GM21515 (cell line): ENCODE results near the gene PDRG1.
"Not testable (repeated sequence)": the region's sequence is repeated elsewhere in the genome, so short reads cannot be mapped to it uniquely, and the experiment has no call there.

Experiments used
- ATAC-seq: cut with Tn5 transposase; IDR thresholded peaks from one replicate; pipeline ENCODE4 v1.9.1; 2021; ENCODE audit not compliant: unreplicated experiment

Gene PDRG1

DNA sequence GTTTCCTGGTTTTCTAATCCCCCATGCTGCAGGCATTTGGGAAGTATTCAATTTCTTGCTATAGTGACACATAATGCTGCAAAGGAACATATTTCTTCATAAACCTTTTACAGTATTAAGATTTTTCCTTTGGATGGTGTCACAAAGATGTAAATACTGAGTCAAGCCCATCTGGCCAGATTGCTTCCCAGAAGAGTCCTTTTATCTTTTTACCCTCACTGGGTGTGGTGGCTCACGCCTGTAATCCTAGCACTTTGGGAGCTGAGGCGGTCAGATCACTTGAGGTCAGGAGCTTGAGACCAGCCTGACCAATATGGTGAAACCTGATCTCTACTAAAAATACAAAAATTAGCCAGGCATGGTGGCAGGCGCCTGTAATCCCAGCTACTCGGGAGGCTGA, 22.2 kb downstream of the PDRG1 start:
- not testable (repeated sequence) for ATAC-seq

DNA sequence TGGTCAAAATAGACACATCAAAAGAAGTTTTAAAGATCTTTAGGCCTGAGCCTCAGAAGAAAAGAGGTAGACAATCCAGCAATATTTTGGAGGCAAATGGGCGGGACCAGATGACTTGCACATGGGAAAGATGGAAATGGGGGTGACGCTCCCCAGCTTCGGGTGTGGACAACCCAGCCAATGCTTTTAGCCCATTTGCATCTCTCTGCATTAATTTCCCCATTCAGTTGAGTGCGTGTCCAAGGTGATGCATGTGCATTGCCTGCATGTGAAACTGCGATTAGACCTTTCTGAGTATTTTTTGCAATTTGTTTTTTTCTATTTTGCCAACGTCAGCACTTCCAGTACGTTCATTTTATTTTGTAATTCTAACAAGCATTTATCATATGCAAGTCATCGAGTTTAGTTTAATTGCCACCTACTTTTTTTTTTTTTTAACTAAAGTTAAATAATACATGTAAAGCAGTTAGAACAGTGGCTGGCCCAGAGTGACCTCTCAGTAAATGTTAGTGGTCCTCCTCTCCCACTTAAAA, 24.2 kb downstream of the PDRG1 start:
- ATAC-seq = no peak

DNA sequence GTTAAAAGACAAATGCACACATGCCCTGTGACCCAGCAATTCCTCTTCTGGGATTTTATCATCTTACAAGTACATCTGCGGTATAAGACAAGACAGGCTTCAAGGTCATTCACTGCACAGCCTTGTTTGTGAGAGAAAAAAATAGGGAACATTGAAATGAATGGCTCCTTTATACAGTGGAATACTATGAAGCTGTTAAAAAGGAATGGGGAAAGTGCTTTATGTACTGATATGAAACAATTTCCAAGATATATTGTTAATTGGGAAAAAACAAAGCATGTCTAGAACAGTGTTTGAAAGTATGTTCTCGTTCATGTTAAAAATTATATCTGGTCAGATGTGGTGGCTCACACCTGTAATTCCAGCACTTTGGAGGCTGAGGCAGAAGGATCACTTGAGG, 25.4 kb downstream of the PDRG1 start:
- no peak for ATAC-seq

DNA sequence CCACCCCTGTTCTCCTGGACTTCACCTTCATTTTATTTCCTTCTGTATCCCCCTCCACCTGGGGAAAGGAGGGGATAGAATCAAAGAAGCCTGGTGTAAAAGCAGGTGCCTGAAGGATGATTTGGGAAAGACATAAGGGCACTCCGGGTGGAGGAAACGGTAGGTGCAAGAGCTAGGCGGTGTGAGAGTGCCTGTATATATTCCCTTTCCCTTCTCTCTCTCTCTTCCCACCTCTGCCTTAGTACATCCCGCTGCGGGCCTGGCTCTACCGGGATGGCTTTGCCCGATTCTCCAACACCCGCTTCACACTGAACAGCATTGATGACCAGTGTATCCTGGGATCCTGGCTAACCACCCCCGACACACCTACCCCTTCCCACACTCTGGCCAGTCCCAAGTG, 26.2 kb downstream of the PDRG1 start:
- ATAC-seq = no peak

DNA sequence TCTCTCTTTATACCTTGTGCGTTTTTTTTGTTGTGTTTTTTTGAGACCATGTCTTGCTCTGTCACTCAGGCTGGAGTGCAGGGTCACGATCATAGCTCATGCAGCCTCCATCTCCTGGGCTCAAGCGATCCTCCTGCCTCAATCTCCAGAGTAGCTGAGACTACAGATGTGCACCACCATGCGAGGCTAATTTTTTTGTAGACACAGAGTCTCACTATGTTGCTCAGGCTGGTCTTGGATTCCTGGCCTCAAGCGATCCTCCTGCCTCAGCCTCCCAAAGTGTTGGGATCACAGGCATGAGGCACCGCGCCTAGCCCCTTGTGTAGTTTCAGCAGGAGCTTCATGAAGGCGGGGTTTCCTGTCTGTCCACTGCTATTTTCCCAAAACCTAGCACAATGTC, 27.3 kb downstream of the PDRG1 start:
- no peak for ATAC-seq

DNA sequence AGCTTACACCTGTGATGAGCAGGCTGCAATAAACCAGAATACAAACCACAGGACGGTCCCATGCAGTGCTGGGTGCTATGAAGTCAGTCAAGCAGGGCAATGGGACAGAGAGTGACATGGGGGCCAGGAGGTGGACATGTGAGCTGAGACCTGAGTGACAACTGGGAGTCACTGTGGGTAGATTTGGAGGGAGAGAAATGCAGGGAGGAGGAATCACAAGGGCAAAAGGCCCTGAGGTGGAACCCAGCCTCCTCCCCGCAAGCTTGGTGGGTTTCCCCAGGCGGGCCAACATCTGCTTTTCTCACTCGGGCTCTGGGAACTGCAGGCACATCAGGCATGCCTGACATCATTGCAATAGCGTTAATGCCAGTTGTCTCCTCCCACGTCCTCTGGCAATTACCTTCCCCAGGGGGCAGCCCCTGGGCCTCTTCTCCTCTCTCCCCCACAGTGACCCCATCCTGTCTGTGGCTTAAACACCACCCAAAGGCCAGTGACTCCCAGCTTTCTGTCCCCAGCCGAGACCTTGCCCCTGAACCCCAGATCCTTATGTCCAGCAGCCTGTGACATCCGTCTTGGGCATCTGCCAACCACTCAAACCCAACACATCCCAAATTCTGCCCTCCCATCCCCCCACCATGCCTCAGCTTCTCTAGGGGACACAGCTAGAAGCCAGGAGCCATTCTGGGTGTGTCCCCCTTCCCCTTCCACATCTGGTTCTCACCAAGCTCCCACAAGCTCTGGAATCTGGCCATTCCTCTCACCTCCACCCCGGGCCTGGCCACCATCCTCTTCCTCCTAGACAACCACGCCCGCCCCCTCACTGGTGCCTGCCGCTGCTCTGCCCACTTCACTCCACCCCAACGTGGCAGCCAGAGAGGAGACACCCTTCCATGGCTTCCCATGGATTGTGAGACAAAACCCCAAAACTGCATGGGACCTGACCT, 28.2 kb downstream of the PDRG1 start:
- ATAC-seq = no peak

DNA sequence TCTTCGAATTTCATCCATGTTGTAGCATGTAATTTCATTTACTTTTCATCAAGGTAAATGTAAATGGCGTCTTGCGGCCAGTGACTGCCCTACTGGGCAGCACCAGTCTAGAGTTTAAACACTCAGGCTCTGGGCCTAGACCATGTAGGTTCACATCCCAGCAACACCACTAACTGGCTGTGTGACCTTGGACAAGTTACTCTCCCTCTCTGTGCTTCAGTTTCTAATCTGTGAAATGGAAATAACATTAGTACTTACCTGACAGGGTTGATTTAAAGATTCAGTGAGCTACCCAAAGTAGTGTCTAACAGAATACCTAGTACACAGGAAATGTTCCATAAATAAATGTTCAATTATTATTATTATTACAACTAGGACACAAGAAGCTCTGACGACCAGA, 29.3 kb downstream of the PDRG1 start:
- ATAC-seq = no peak

DNA sequence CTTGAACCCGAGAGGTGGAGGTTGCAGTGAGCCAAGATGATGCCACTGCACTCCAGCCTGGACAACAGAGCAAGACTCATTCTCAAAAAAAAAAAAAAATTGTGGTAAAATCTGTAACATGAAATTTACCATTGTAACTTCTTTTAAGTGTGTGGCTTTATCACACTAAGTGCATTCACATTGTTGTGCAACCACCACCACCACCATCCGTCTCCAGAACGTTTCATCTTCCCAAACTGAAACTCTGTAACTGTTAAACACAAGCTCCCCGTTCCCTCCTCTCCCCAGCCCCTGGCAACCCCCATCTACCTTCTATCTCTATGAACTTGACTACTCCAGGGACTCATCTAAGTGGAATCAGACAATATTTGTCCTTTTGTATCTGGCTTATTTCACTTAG, 29.7 kb downstream of the PDRG1 start:
- no peak for ATAC-seq

DNA sequence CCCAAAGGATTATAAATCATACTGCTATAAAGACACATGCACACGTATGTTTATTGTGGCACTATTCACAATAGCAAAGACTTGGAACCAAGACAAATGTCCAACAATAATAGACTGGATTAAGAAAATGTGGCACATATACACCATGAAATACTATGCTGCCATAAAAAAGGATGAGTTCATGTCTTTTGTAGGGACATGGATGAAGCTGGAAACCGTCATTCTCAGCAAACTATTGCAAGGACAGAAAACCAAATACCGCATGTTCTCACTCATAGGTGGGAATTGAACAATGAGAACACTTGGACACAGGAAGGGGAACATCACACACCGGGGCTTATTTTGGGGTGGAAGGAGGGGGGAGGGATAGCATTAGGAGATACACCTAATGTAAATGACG, 30.4 kb downstream of the PDRG1 start:
- ATAC-seq = not testable (repeated sequence)

DNA sequence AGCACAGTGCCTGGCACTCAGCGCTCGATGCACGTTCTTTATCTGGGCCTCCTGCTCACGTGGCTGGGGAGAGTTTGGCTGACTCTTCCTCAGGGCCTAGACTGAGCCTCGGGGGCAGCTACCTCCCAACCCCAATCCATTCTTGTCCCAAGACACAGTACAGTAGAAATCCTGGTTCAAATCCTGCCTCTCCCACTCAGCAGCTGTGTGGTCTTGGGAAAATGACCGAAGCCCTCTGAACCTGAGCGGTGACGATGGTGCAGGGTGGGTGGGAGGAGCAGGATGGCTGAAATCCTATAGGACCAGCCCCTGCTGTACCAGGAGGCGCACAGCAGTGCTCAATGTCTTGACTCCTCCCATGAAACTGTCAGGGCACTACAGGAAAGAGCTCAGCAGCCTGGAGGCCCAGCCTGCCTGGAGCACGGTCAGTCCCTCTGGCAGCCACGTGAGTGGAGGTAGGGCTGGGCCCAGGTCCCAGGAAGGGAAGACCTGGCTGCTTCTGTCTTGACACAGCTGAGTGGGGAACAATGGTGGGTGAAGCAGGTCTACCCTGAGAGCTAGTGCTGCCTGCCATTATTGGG, 31.5 kb downstream of the PDRG1 start:
- ATAC-seq = no peak

DNA sequence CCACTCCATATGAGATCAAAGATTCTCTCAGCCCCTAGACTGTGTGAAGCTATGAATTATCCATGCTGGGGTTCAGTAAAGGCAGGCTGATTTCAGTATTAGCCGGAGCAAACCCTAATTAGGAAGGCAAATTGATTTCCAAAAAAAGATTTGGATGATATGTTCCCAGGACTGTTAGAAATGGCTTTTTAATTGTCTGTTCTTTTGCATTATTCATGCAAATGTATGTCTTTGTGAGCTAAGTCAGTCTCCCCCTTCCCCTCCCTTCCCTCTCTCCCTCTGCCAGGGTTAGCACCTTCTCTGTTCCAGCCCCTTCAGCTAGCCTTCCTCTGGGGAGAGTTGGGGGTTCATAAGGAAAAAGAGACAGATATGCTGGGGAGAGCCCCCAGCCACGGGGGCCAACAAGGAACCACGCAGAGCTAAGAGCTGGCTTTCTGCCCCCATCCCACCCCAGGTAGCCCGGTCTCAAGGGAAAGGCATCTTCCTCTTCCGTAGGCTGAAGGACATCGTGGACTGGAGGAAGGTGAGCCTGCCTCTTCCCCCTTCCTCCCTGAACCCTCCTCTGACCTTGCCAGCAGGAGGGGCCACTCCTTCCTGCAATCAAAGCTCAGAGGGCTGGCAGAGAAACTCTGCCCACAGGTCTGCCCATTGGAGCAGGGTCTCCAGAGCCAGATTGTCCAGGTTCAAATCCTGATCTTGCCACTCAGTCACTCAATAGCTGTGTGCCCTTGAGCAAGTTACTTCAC, 32.3 kb downstream of the PDRG1 start:
- ATAC-seq = no peak

DNA sequence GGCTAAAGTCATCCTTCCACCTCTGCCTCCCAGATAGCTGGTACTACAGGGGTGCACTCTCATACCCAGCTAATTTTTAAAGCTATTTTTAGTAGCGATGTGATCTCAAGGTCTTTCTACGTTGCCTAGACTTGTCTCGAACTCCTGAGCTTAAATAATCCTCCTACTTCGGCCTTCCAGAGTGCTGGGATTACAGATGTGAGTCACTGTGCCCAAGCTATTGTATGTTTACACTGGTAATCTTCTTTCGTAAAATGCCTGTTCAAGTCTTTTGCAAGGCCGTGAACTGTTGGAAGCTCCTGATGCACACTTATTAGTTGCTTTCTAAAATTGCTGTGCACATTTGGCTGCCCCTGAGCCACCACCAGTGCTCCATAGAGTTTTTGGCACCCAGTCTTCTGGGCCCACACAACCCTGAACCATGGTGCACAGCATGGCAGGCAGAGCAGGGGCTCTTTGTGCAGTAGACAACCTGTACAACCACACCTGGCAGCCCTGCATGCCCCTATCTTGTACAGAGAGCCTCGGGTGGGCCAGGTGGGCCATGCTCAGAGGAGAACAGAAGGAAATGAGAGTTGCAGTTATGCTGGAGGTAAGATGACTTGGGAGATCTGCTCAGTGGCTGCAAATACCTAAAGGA, 33.3 kb downstream of the PDRG1 start:
- no peak for ATAC-seq

DNA sequence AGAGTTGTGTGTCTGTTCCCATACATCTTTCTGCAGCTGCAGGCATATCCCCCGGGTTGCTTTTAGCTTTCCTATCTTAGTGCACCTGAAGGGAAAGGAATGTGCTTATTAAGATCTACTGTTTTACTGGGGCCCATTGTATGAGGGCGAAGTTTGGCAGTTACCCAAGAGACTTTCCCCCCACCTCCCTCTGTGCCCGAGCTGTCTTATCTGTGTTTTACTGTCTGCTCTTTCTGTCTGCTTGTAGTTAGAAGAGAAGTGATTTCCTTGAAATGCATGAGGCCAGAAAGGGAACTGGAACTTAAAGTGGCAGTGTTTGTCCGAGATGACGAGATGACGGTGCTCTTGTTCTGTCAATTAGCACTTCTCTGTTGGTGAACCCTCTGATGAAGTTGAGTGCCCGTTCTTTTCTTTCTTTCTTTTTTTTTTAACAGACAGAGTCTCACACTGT, 33.9 kb downstream of the PDRG1 start:
- not testable (repeated sequence) for ATAC-seq

DNA sequence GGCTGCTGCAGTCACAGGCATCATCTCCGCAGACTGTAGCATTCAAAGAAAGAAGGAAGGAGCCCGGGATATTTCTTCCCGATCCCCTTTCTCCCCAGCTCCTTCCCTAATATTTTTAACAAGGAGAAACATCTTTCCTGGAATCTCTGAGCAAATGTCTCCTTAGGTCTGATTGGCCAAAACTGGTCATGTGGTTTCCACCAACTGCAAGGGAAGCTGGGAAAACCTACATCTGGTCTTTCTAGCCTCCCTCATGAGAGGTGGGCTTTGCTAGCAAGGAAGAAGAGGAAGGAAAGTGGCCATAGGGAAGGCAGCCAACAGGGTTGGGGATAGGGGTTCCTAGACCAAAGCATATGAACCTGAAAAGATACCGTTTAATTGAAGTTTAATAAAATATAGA, 35.1 kb downstream of the PDRG1 start:
- no peak for ATAC-seq

DNA sequence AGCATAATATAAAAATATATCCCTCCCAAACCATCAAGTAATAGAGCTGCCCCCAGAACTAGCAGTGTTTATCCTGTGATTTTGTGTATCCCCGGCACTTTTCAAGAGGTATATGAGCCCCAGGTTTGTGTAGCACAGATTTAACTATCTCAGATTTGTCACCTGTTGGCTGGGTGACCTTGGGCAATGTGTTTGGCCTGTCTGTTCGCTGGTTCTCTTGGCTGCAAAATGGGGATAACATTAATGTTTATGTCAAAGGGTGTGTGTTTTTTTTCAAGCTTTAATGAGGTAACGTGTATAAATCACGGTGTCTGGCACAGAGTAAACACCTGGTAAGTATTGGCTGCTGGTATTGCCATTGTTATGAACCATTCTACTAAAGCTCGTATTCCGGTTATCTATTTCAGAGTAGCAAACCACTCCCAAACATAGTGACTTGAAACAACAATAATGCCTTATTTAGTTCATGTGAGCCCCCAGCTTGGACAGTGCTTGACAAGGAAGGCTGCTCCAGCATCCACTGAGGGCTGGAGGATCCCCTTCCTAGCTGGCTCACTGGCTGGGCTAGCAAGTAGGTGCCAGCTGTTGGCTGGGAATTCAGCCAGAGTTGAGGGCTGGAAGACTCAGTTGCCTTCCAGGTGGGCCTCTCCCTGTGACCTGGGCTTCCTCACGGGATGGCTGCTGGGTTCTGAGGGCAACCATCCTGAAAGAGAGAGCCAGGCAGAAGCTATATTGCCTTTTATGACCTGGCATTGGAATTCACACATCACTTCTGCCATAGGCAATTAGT, 36.2 kb downstream of the PDRG1 start:
- ATAC-seq = no peak

DNA sequence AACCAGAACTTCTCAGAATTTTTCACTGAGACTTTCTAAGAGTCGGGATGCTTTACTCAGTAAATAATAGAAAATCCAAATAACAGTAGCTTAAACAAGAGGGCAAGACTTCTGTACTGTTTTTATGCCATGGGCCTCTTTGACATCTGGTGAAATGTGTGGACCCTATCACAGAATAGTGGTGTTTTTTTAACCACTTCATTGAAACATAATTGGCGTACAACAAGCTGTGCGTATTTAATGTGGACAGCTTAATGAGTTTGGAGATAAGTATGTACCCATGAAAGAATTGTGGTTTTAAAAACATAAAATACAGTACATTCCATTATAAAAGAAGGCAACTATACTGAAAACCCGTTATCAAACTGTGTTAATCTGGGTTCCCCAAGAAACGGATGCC, 37.7 kb downstream of the PDRG1 start:
- ATAC-seq = no peak

DNA sequence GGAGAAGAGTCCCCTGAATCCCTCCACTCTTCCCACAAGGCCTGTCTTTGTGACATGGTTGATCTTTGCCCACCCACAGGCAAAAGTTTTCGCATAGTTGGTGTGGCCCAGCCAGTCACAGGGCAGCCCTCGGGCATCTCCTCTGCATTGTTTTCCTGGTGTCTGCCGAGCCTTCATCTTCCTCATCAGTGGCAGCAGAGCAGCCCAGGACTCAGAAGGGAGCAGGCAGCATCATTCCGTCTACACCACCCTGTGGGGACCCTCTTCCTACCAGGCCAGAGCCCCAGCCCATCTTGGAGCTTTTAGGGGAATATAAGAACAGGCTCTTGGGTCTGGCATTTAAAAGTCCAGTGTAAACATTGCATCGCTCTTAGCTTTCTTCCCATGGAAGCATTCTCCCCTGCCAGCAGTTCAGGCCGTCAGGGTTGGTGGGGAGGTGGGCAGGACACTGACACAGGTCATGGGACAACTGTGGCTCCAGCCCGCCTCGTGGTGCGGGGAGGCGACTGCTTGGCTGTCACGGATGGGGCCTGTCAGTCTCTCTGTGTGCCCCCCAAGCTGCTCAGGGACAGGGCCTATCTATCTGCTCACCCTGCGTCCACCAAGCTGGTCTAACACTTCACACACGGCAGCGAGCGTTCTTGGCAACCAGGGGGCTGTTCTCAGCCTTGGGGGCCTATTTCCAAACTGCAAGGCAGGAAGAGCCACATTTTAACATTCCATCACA, 38.3 kb downstream of the PDRG1 start:
- ATAC-seq = no peak

DNA sequence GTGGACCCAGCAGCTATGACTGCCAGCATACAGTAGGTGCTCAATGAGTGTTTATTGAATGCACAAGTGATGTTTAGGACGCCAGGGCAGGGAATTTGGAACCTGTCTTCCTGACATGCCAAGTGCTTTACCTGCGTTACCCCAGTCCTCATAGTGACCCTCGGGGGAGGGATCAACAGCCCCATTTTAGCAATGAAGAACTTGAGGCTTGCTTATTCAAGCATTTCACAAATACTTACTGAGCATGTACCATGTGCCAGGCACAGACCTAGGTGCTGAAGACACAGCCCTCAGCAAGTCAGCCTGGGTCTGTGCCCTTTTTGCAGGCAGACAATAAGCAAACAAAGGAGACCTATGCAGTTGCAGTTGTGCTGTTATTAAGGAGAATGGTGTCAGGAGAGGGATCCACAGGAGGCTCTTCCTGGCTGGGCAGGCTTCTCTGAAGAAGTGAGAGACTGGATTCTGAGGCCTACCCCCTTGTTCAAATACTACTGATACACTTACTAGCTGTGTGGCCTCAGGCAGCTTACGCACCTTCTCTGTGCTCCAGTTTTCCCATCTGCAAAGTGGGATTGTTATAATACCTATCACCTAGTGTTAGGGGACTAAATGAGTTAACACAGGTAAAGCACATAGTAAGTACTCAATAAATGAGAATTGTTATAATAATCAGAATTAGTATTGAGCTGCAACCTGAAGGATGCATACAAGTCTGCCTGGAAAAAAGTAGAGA, 41.6 kb downstream of the PDRG1 start:
- ATAC-seq = no peak
